Measurements from ENCODE around the gene NR6A1.

NR6A1 gene

GRCh38 chr9:124574534-124575375, 196.4 kb downstream of the NR6A1 start:
- DNase-seq (ENCODE audit: low spot score) = no peak

DNA sequence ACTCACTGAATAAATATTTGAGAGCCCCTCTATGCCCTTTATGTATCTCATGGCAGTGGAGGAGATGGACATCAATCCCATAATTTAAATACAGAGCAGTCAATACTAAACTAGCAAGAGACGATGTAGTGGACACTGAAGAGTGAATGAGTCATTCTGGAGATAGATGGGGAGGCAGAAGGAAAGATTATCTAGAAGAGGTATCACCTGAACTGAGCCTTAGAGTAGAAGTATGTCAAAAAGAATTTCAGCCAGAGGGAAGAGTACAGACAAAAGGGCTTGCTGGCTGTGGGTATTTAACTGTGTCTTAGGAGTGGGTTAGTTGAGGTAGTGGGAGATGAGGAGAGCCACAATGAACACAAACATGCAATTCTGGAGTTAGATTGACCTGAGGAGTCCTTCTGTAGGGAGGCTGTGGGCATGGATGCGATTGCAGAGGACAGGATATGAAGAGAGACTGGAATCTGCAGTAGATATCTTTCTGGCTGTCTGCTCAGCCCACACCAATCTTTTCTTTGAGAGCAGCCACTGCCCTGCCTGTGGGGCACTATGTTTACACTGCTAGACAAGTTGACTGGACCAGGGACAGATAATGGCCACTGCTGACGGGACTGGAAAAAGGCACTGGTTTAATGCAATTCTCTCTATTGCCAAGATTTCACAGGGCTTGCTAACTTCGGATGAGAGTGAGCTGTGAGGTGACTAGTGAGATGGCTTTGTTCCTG, 200.0 kb downstream of the NR6A1 start:
- no peak for DNase-seq (ENCODE audit: low spot score)

GRCh38 chr9:124569942-124570341, 201.2 kb downstream of the NR6A1 start:
- DNase-seq (ENCODE audit: low spot score) = no peak

GRCh38 chr9:124567362-124567761, 203.7 kb downstream of the NR6A1 start:
- DNase-seq (ENCODE audit: low spot score) = no peak

GRCh38 chr9:124562328-124562727, 208.8 kb downstream of the NR6A1 start:
- no peak for DNase-seq (ENCODE audit: low spot score)

- DNase-seq (ENCODE audit: low spot score) = no peak
These were observed 211.2 kb downstream of the NR6A1 start for GRCh38 chr9:124559871-124560270.

DNA sequence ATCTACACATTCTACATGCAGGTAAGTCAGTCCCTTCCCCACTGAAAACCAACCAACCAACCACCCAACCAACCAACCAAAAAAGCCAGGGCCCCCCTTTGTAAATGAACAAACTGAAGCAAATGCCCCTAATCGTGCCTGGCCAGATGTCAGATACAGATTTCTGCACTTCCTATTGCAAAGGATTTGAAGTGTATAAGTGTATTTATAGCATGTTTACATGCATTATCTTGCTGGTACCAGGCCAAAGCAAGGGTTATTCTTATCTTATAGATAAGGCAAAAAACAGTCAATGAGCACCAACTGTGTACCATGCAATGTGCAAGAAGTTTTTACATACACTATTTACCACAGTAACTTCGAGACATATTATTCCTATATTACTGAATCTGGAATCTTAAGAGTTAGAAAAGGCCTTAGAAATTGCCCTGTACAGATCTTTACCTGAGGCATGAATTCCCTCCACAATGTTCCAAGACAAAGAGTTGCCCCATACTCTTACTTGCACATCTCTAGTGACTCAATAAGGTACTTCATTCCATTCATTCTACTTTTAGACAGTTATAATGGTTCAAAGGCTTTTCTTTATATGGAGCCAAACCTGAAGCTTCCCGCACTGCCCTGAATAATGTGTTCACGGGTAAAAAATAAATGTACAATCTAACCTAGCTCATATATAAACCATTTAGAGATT, 212.2 kb downstream of the NR6A1 start:
- no peak for DNase-seq (ENCODE audit: low spot score)

DNA sequence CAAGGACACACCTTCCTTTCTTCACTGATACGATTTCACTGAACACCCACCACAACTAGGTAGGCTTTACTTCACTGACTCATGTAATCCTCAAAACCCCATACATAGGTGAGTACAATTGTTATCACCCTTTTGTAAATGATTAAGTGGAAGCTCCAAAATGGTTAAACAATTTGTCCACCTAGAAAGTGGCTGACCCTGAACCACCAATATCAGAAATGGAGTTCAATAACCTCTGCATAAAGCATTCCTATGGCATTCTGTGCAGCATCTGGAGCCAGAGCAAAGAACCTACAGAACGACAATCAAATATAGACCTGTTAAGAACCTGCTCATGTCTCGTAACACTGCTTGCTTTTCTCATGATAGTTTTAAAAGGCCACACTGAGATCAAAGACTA, 213.2 kb downstream of the NR6A1 start:
- DNase-seq (ENCODE audit: low spot score) = no peak

DNA sequence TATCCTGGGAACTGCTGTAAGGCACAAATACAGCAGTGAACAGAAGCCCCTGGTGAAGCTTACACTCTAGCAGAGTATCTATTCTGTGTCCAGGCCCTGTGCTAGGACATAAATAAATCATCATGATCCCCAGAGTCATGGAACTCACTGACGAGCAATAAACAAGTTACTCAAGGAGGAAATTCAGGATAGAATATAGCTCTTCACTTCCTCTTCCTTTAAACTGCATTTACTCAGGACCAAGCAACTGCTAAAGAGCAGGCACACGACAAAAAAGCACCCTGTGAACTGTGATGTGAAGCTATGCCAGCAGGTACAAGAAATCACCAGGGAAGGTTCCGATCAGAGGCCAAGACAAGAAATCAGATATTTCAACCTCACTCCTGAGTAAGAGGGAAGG, 216.1 kb downstream of the NR6A1 start:
- DNase-seq (ENCODE audit: low spot score) = no peak

- DNase-seq (ENCODE audit: low spot score) = no peak
These were observed 217.4 kb downstream of the NR6A1 start for GRCh38 chr9:124553738-124554137.

- no peak for DNase-seq (ENCODE audit: low spot score)
These were observed 218.9 kb downstream of the NR6A1 start for GRCh38 chr9:124552273-124552605.

- peak; percentile 68 for DNase-seq (ENCODE audit: low spot score)
These were observed 219.4 kb downstream of the NR6A1 start for GRCh38 chr9:124551472-124552272.

DNA sequence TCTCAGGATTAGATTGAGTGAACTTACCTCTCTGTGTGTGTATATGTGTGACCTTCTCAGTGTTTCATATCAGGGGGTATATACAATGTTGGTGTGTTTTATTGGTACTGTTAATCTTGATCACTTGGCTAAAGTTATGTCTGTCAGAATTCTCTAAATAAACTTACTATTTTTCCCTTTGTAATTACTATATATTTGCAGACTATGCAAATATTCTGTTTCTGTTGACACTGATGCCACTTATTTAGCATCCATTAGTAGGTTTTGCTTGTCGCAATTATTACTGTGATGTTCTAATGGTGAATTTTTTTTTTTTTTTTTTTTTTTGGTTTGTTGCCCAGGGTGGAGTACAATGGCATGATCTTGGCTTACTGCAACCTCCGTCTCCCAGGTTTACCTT, 221.0 kb downstream of the NR6A1 start:
- DNase-seq (ENCODE audit: low spot score) = no peak

GRCh38 chr9:124549016-124549415, 222.1 kb downstream of the NR6A1 start:
- no peak for DNase-seq (ENCODE audit: low spot score)

GRCh38 chr9:124544535-124544934, 226.6 kb downstream of the NR6A1 start:
- no peak for DNase-seq (ENCODE audit: low spot score)

GRCh38 chr9:124541824-124542223, 229.3 kb downstream of the NR6A1 start:
- DNase-seq (ENCODE audit: low spot score) = no peak

DNA sequence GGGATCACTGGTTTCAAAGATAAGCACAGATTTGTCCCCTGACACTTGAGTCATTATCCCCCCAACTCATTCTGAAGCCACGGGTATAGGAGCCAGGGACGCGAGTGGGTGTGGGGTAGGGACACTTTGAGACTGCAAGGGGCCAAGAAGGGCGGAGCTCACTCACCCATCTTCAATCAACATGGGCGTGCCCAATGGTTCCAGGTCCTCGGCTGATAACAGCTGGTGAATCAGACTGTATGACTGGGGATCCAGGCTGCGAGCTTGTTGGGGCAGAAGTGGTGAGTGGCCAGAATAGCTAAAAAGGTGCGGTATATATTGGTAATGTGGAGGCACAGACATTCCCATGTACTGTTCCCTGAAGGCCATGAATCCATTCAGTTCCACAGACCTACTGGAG, 233.2 kb downstream of the NR6A1 start:
- DNase-seq (ENCODE audit: low spot score) = no peak

- no peak for DNase-seq (ENCODE audit: low spot score)
These were observed 235.3 kb downstream of the NR6A1 start for GRCh38 chr9:124535846-124536245.

DNA sequence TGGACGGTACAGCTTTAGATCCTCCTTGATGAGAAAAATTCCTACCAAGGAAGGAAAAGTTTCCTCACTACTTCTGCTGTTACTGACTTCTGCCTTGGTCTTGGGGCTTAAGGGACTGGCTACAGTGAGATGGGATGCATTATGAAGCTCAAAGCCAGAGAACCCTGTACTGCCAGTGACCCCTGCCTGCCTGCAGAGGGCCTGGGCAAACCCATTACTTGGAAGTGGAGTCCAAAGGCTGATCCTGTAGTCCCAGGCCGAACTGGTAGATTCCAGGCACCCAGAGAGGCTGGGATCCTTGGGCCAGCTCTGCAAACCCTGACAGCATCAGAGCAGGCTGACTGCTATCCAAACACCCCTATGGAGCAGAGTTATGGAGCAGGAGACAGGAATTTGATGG, 238.2 kb downstream of the NR6A1 start:
- DNase-seq (ENCODE audit: low spot score) = no peak

DNA sequence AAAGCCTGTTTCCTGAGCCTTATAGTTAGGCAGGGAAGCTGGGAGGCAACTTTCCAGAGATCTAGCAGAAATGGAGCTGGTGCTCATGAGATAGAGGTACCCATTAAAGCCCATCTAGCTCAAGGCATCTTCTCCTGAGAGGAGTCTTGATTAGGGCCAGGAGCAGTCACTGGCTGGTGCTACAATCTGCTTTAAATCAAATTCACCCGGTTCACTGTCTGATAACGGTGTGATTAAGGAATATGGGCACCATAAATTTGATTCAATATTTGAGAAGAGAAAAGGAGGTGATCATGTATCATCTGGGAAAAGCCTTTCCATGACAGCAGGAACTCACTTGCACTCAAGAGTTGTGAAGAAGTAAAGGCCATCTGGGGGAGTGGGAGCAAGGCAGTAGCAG, 240.0 kb downstream of the NR6A1 start:
- no peak for DNase-seq (ENCODE audit: low spot score)

DNA sequence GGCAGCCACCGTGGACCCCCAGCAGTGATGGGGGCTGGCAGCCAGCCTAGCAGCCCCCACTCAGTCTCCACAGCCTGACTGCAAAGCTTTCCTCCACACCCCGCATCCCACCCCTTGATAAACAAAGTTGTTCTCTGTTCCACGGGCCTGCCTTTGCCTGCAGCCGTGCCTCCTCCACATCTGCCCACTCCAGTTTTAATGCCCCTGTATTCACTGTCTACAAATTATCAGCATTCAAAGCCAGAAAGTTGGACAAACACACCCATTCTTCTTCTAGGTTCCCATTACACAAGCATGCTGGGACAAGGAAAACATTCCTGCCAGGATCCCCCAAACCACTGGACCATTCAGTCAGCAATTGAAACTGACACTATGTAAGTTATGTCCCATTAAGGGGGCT, 240.9 kb downstream of the NR6A1 start:
- no peak for DNase-seq (ENCODE audit: low spot score)

DNA sequence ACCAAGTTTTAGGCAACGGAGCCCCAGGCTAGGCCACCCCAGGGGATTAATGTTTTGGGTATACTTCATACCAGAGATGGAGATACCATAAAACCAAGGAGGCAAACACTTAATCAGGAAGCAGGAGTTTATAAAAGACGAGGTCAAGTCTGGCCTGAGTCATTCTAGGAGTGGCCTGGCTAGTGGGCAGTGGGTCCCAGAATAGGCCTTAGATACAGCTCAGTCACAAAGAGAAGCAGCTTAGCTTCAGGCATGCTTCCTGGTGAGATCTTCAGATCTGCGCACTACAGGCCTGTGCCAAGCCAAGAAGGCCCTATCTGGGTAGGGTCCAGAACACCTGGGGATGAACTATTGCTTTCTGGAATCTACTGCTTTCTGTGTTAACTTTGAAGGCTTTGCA, 243.3 kb downstream of the NR6A1 start:
- DNase-seq (ENCODE audit: low spot score) = no peak
